Brain pericyte (primary cell): ENCODE results near the gene EXD2.
"Not testable (repeated sequence)": the region's sequence is repeated elsewhere in the genome, so short reads cannot be mapped to it uniquely, and the experiment has no call there.

ENCODE experiments used
- DNase-seq: peaks from one replicate; pipeline ENCODE4 v3.0.0-alpha.2; 2012; ENCODE audit warnings: low read depth, low spot score

EXD2 gene, protein sequence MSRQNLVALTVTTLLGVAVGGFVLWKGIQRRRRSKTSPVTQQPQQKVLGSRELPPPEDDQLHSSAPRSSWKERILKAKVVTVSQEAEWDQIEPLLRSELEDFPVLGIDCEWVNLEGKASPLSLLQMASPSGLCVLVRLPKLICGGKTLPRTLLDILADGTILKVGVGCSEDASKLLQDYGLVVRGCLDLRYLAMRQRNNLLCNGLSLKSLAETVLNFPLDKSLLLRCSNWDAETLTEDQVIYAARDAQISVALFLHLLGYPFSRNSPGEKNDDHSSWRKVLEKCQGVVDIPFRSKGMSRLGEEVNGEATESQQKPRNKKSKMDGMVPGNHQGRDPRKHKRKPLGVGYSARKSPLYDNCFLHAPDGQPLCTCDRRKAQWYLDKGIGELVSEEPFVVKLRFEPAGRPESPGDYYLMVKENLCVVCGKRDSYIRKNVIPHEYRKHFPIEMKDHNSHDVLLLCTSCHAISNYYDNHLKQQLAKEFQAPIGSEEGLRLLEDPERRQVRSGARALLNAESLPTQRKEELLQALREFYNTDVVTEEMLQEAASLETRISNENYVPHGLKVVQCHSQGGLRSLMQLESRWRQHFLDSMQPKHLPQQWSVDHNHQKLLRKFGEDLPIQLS

DNA sequence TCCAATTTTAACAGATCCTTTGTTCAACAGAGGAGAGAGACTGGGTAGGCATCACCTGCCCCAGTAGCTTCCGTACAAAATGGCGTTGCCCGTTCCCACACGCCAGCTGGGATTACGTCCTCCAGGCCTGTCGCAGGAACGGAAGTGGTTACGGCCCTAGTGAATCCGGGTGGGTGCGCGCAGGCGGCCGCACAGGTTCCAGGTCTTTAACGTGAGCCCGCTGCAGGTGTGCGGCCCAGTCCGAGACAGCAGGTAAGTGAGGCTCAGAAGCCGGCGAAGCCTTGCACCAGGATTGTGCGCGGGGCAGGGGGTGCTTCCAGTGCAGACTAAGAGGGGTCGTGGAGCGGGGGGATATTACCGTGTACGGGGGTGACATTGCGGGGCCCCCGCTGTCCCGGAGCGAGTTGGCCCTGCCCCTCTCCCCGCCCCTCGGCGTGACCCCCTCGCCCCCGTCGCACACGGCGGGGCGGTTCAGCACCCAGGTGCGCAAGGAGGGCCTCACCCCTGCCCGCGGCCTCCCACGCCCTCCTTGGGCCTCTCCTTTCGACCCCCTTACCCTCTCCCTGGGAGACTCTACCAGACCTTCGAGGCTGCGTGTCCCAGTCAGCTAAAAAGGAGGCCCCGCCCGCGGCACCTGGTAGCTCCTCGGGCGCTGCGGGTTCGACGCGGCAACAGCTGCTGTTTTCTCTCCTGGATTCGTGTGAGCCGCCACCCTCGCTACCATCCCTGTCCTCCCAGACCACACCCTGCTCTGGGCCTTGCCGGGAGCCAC lies at the start of gene EXD2:
Gene EXD2 (plus strand): TSS at position 159 of the 772 bp plus-strand sequence. CDS start 17,973 bp downstream, outside the sequence.
- peak; percentile 36 for DNase-seq

DNA sequence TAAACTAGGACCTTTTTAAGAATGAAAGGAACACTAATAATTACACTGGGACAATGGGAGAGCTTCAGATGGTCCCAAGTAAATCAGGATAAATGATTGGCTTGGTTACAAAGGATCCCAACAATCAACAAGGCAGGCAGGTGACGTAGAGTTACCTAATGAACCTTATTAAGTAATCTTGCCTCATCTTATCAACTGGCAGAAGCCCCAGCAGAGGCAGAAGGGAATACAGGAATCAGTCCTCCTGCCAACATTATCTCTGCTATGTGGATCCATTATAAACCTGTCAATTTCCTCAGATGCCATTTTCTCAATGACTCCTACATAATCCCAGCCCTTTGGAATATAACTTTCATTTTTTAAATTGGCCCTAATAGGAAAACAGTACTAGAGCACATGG lies 49.7 kb upstream of the EXD2 start:
- DNase-seq: no peak

DNA sequence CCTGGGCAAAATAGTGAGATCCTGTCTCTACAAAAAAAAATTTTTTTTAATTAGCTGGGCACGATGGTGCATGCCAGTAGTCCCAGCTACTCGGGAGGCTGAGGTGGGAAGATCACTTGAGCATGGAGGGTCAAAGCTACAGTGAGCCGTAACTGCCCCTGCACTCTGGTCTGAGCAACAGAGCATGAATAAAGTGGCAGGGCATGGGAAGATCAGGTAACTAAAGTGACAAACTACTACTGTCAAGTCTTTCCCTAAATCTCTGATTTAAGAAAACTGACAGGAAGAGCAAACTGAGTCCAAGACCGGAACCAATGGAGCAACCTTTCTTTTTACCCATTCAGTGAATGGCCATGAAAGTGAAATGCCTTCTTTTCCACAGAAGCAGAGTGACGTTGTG lies 49.2 kb upstream of the EXD2 start:
- DNase-seq: no peak

DNA sequence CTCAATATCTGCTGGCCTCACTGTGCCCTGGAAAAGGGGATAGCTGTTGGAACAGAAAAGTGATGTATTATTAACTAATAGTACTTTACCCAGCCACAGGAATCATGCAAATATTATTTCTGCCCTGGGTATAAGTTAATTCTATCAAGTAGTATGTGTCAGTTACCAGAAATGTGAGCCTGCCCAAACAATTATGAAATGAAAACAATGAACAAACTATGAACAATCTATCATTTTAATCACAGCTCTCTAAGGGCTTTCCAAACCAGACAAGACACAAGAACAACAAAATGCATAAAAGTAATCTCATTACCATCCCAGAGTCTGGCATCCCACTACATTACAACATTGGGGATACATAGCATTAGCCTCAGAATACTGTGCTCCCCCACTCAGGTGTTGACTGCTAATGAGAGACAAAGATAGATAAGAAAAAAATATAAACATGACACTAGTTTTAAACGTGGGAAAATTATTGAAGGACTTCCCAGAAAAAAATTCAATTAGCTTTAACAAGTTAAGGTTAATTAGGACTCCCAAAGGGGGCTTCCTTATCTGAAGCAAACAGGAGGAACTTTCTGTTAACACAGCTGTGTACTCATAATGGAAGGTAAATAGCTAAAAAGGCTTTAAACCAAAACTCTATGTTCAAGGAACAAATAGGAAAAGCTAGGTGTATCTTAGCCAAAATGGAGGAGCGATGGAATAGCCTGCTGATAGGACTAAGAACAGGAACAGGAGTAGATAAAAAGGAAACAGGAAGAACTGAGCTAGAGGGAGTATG lies 41.6 kb upstream of the EXD2 start:
- DNase-seq: no peak

DNA sequence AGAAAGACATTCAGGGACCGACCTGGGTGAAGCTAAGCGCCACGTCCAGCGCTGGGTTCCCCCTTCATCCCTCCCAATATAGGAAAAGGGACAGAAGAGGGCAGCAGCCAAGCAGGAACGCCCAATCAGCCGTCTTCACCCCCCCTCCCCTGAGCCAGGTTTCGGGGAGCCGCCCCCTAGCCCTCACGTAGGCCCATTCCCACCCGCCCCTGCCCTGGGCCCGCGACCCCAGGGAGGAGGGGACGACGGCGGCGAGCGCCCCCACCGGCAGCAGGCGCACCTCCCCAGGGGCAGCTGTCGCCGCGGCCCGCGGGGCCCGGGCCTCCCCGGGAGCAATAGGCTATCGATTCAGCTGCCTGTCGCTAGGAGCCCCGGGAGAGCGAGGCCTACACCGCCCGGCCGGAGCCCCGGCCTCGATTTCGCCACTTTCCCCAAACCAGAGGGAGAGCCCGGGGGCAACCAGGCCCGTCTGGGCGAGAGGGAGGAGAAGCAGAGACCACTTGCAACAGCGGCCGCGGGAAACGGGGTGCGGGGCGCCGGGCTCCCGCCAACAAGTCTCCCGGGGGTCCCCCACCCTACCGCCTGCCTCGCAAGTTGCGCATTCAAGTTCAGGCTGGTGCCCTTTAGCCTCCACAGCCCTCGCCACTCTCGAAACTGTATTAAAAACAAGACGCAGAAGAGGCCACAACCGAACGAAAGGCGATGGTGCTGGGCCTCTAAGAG lies 39.7 kb upstream of the EXD2 start:
- DNase-seq: no peak

DNA sequence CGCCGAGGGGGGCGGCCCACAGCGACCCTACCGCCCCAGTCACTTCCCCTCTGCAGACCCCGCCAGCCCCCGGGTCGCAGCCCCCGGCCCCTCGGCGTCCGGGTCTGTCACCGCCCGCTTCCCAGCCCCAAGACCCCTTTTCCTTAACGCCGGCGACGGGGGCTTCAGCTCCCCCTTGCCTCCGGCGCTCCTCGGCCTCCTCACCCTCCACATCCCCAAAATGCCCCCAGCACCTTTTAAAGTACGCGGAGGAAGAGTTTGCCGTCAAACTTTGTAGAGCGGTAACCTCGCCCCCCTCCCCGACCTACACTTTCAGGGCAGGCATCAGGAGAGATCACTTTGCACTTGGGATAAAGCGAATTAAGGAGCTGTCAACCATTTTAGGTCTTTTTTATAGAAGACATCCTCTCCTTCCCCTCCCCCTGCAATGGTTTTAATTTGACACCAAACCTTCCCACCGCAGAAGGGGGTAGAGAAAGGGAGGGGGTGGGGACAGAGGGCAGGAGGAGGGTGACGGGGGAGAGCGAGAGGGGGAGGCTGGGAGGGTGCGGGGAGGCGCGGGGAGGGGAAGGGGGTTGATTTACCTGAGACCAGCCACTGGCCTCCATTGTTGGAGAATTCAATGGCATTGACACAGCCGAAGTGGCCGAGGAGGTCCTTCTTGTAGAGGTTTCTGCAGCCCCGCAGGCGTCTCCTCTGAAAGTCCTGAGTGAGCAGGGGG lies 39.0 kb upstream of the EXD2 start:
- no peak for DNase-seq

DNA sequence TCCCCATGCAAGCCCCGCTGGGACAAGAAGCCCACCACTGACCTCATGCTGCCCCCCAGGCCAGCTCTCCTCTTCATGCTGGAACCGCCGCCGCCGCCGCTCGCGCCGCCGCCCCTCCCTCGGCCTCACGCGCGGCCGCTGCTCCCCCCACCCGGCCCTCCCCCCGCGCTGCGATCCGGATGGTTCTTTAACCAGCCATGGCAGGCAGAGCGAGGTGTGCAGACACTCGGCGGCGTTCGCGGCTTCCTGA lies 38.5 kb upstream of the EXD2 start, which contains the start of gene DCAF5:
Gene DCAF5 (minus strand): TSS at position 218 of the 250 bp plus-strand sequence. CDS start 141 bp downstream, at position 77.
- no peak for DNase-seq

DNA sequence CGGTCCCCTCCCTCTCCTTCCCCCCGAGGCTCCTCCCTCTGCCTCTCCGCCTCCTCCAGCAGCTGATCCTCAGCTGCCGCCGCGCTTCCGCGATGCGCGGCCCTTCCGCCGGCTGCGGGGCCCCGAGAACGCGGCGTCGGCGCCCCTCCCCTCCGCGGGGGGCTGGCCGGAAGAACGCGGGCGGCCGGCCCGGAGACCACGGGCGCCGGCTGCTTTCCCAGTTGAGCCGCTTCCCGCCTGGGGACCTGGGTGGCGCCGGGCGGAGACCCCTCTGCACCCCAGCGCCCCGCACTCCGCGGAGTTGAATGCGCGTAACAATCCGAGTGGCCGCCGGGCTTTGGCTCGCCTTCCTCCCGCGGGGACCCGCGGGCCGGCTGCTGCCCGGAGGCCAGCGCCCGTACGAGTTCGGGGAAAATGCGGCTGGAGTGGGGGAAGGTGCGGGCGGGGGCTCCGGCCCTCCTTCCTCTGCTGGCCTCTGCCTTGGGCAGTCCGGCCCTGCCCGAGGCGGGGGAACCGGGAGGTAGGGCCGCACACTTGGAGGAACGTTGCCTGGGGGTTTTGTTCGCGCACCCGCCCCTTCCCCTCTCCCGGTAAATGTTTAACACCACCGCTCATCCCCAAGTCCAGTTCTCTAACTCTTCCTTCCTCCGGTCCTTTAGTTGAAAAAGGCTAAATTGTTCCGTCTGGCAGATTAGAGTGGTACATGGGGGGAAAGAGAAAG lies 38.0 kb upstream of the EXD2 start:
- DNase-seq: peak; percentile 68

DNA sequence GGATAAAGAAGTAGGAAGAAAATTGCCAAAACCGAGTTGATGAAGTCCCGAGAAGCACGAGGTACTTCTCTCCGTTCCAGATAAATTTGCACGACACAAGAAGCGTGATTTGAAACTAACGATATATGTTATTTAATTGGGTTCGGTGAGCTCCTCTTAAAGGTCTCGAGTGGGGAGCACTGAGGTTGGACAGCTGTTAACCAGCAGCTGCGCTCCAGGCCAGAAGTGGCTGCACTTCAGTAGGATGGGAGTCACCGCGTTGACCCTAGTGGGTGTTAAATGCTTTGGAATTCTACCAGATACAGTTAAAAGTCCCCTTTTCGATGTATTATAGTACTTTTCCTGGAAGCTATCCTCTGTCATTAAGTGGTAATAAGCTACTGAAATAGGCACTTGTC lies 37.4 kb upstream of the EXD2 start:
- DNase-seq: no peak

DNA sequence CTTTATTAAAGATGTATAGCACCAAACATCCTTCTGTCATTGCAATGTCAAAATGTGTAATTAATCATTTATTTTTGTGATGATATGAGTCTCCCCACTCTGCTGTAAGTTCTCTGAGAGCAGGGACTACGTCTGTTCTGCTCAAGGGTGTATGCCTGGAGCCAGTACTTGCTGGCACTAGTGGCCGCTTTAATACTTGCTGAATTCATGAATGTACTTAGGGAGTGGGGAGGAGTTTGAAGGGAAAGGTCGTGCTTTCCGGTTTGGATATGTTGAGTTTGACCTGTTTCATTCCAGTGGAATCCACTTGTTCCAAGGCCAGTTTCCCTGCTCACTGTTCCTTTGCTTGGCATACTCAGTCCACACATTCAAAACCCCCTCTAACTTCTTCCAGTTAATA lies 36.5 kb upstream of the EXD2 start:
- no peak for DNase-seq

DNA sequence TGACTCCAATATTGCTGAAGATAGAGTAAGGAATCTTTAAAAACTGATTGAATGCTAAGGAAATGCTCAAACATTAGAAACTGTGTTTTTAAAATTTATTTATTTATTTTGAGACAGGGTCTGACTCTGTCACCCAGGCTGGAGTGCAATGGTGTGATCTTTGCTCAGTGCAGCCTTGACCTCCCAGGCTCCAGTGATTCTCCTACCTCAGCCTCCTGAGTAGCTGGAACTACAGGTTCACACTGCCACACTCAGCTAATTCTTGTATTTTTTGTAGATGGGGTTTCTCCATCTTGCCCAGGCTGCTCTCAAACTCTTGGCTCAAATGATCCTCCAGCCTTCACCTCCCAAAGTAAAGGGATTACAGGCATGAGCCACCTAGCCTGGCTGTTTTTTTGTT lies 35.1 kb upstream of the EXD2 start:
- DNase-seq: no peak

DNA sequence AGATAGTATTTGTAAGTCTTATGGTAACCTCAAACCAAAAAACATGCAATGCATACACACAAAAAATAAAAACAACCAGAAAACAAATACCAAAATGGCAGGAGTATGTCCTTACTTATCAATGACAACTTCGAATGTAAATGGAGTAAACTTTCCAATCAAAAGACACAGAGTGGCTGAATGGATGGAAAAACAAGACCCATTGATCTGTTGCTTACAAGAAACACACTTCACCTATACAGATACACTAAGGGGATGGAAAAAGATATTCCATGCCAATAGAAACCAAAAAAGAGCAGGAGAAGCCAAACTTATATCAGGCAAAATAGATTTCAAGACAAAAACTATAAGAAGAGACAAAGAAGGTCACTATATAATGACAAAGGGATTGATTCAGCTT lies 29.7 kb upstream of the EXD2 start:
- DNase-seq: no peak

DNA sequence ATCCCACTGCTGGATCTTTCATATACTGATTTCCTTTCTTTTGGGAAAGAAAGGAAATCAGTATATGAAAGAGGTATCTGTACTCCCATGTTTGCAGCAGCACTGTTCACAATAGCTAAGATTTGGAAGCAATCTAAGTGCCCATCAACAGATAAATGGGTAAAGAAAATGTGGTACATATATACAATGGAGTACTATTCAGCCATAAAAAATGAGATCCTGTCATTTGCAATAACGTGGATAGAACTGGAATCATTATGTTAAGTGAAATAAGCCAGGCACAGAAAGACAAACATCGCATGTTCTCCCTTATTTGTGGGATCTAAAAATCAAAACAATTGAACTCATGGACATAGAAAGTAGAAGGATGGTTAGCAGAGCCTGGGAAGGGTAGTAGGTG lies 25.5 kb upstream of the EXD2 start:
- DNase-seq: not testable (repeated sequence)

DNA sequence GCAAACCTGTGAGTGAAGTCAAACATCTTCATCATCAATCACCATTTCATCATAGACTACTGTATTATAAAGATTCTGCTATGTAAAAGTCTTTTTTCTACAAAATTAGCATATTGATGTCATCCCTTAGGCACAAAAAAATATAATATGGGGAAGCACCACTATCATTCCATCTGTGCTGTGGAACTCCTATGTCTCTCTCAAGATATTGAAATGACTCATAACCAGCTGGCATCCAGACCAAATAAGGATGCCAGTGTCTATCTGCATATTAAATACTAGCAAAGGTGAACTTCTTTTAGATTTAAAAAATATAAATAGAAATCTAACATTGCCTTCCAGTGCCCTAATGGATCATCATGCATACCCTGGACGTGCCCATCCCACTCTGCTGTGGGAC lies 20.5 kb upstream of the EXD2 start:
- DNase-seq: no peak

DNA sequence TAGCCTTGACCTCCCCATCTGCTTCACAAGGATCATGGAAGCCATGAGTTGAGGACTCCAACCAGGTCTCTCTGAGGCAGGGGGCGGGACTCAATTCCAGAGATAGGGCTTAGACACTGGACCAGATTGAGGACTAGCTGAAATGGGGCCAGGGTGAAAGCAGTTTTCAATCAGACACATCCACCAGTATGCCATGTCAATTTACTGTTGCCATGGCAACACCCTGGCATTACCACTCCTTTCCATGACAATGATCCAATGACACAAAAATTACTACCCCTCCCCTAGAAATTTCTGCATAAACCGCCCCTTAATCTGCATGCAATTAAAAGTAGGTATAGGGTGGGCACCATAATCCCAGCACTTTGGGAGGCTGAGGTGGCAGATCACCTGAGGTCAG lies 19.7 kb upstream of the EXD2 start:
- no peak for DNase-seq

DNA sequence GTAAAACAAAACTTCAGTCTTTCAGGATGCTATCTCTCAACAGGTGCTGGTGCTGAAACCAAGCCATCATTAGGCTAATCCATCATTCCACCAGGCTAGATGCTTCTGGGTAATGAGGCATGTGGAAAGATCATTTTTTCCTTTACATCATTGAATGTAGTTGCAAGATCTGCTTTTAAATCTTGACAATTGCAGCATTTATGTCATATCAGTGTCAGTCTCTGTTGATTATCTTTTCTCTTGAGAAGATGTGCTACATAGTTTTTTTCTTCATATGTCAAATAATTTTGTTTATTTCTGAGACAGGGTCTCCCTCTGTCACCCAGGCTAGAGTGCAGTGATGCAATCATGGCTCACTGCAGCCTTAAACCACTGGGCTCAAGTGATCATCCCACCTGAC lies 16.2 kb upstream of the EXD2 start:
- DNase-seq: no peak

DNA sequence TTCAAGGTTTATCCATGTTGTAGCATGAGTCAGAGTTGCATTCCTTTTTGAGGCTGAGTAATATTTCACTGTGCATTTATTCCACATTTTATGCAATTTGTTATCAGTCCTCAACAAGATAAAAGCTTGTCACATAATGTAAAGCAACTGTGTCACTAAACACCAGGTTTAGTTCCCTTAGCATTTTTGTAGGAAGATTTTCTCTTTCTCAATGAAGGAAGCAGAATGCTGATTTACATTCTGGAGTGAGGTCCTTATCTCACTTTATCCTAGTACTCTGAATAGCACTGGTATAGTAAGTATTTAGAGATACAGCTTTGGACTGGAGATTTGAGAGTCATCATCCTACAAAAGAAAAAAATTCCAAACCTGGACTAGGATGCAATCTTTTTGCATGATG lies 9.8 kb upstream of the EXD2 start:
- DNase-seq: no peak

DNA sequence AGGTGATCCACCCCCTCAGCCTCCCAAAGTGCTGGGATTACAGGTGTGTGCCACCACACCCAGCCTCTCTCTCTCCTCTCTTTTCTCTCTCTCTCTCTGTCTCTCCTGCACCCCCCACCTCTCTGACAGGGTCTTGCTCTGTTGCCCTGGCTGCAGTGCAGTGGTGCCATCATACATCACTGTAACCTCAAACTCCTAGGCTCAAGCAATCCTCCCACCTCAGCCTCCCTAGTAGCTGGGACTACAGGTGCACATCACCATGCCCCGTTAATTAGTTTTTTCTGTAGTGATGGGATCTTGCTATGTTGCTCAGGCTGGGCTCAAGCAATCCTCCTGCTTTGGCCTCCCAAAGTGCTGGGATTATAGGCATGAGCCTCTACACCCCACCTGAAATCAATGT lies 8.7 kb upstream of the EXD2 start:
- DNase-seq: not testable (repeated sequence)

DNA sequence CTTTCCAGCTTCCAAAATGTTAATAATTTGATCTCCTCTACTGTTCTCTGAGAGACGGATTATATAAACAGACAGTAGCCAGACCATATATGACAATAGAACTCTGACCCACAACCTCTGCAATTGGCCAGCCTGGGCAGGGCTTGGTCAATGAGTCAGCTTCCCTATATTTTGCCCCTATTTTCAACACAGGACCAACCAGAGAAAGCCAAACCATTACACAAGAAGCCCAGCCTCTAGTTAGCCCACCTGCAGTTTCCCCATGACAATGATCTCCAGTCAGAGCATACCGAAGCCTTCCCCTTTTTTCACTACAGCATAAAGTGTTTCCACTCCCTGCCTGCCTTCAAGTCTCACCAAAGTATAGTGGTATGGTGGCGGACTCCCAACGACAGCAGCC lies 7.6 kb upstream of the EXD2 start:
- no peak for DNase-seq

DNA sequence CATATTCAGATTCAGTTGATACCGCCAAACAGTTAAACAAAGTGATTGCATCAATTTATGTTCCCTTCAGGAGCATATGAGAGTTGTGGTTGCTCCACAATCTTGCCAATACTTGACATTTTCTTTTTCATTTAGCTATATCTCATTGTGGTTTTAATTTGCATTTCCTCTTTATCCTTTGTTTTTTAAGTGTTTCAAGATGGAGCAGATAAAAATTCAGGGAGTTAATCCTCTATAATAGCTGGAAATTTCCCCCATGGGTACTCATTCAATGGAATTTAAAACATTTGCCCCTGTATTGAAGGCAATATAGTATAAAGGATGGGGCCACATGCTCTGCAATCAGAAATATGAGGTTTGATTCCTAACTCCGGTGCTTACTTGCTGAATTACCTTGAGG lies 1.1 kb upstream of the EXD2 start:
- no peak for DNase-seq
